Stimulated activated naive B cell treated with anti-CD40 and anti-IgM and Interleukin-4, amounts not matched to agents 10 μg/mL and 1 μg/mL and 100 μg/mL, for 72 hours (primary cell): ENCODE data around the gene SCFD2.

Experiments
- ATAC-seq, 2 donors: fragments of 150-1000 bp; cut with Tn5 transposase; replicated peaks; 2 replicates each; pipeline ENCODE4 v1.10.0; 2021; ENCODE audit warnings: moderate library complexity in 1 of 2
- DNase-seq: peaks from one replicate; pipeline ENCODE4 v3.0.0; 2021
- H3K27ac Mint-ChIP-seq: one replicate; pipeline ENCODE4 v1.8.0; 2022; ENCODE audit warnings: mild to moderate bottlenecking, mixed read lengths
- H3K27me3 Mint-ChIP-seq, 2 donors: one replicate each; pipeline ENCODE4 v1.8.0; 2022; ENCODE audit warnings: mixed read lengths in 2 of 2
- H3K36me3 Mint-ChIP-seq, 2 donors: one replicate each; pipeline ENCODE4 v1.8.0; 2022; ENCODE audit warnings: mixed read lengths in 2 of 2, mild to moderate bottlenecking in 1 of 2
- H3K4me1 Mint-ChIP-seq, 2 donors: one replicate each; pipeline ENCODE4 v1.8.0; 2022; ENCODE audit warnings: mixed read lengths in 2 of 2, mild to moderate bottlenecking in 1 of 2
- H3K4me3 Mint-ChIP-seq, 2 donors: one replicate each; pipeline ENCODE4 v1.8.0; 2022; ENCODE audit warnings: mild to moderate bottlenecking in 2 of 2, mixed read lengths in 2 of 2, moderate library complexity in 1 of 2
- H3K9me3 Mint-ChIP-seq, 2 donors: one replicate each; pipeline ENCODE4 v1.8.0; 2022; ENCODE audit warnings: mixed read lengths in 2 of 2, mild to moderate bottlenecking in 1 of 2

Gene SCFD2

GRCh38 chr4:52911684-52912294 lies 454.1 kb downstream of the SCFD2 start:
- Mint-ChIP-seq H3K9me3 (no peaks in the 10 kb centered on the region), H3K4me3 (no peak overlapping the region), H3K36me3 (peaks cover 22 to 28% of the 10 kb centered on the region in 2 donors), H3K27me3 (no peaks in the 10 kb centered on the region), H3K27ac (no peak overlapping the region), H3K4me1 (peaks cover 3 to 4% of the 10 kb centered on the region in 2 donors)
- peak; percentile 36 for DNase-seq
- ATAC-seq, result peak in 1 of 2 donors; percentile 59

- H3K27ac Mint-ChIP-seq, result no peak overlapping the region
- no peaks in the 10 kb centered on the region for H3K9me3 Mint-ChIP-seq
- peaks cover 3 to 4% of the 10 kb centered on the region in 2 donors for H3K4me1 Mint-ChIP-seq
- H3K4me3 Mint-ChIP-seq, result no peak overlapping the region
- DNase-seq (no peak), ATAC-seq (no peak)
- H3K36me3 Mint-ChIP-seq, result peaks cover 36 to 44% of the 10 kb centered on the region in 2 donors
- no peaks in the 10 kb centered on the region for H3K27me3 Mint-ChIP-seq
These were observed 455.7 kb downstream of the SCFD2 start for GRCh38 chr4:52910115-52910514.

GRCh38 chr4:52907510-52907909 lies 458.4 kb downstream of the SCFD2 start:
- Mint-ChIP-seq H3K4me3 (no peak overlapping the region), H3K36me3 (peaks cover 50 to 61% of the 10 kb centered on the region in 2 donors), H3K27ac (no peak overlapping the region), H3K9me3 (no peaks in the 10 kb centered on the region), H3K27me3 (no peaks in the 10 kb centered on the region), H3K4me1 (peaks cover 0 to 4% of the 10 kb centered on the region in 2 donors)
- ATAC-seq (no peak), DNase-seq (no peak)

GRCh38 chr4:52904421-52904820 lies 461.4 kb downstream of the SCFD2 start:
- no peak overlapping the region for H3K27ac Mint-ChIP-seq
- peaks cover 0 to 3% of the 10 kb centered on the region in 2 donors for H3K9me3 Mint-ChIP-seq
- no peaks in the 10 kb centered on the region for H3K4me1 Mint-ChIP-seq
- no peaks in the 10 kb centered on the region for H3K27me3 Mint-ChIP-seq
- ATAC-seq (no peak), DNase-seq (no peak)
- H3K36me3 Mint-ChIP-seq, result peaks cover 69 to 81% of the 10 kb centered on the region in 2 donors
- H3K4me3 Mint-ChIP-seq, result no peak overlapping the region

GRCh38 chr4:52903273-52903672 lies 462.6 kb downstream of the SCFD2 start:
- Mint-ChIP-seq H3K4me1 (no peaks in the 10 kb centered on the region), H3K36me3 (peaks cover 67 to 83% of the 10 kb centered on the region in 2 donors), H3K27me3 (no peaks in the 10 kb centered on the region), H3K27ac (no peak overlapping the region), H3K4me3 (no peak overlapping the region), H3K9me3 (peaks cover 3 to 9% of the 10 kb centered on the region in 2 donors)
- DNase-seq (no peak), ATAC-seq (no peak)

- Mint-ChIP-seq H3K4me1 (no peaks in the 10 kb centered on the region), H3K27ac (no peak overlapping the region), H3K27me3 (no peaks in the 10 kb centered on the region), H3K4me3 (no peak overlapping the region), H3K9me3 (peaks cover 7 to 9% of the 10 kb centered on the region in 2 donors), H3K36me3 (peaks cover 19 to 33% of the 10 kb centered on the region in 2 donors)
- ATAC-seq (no peak), DNase-seq (no peak)
These were observed 471.4 kb downstream of the SCFD2 start for GRCh38 chr4:52894443-52894842.

GRCh38 chr4:52892880-52893279 lies 473.0 kb downstream of the SCFD2 start:
- Mint-ChIP-seq H3K27me3 (no peaks in the 10 kb centered on the region), H3K27ac (no peak overlapping the region), H3K9me3 (peaks cover 6 to 8% of the 10 kb centered on the region in 2 donors), H3K36me3 (peaks cover 25 to 32% of the 10 kb centered on the region in 2 donors), H3K4me1 (no peaks in the 10 kb centered on the region), H3K4me3 (no peak overlapping the region)
- ATAC-seq, result no peak
- no peak for DNase-seq

- DNase-seq, result no peak
- Mint-ChIP-seq H3K27ac (no peak overlapping the region), H3K36me3 (peaks cover 28 to 37% of the 10 kb centered on the region in 2 donors), H3K9me3 (peaks cover 9 to 10% of the 10 kb centered on the region in 2 donors), H3K4me3 (no peak overlapping the region), H3K27me3 (no peaks in the 10 kb centered on the region), H3K4me1 (no peaks in the 10 kb centered on the region)
- ATAC-seq, result no peak
These were observed 474.1 kb downstream of the SCFD2 start for GRCh38 chr4:52891743-52892142.

DNA sequence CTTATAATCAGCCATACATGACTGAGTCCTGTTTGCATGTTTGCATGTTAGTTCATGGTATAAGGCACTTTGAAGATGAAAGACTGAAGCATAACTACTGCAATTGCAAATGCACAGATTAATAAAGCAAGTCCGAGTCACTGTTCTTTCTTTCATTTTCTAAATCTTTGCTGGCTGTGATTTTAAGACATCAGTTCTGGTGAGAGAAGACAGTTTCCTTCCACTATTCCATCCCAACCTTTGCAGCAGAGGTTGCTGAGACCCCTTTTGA lies 475.4 kb downstream of the SCFD2 start:
- no peaks in the 10 kb centered on the region for H3K4me1 Mint-ChIP-seq
- ATAC-seq, result no peak
- peaks cover 36 to 49% of the 10 kb centered on the region in 2 donors for H3K36me3 Mint-ChIP-seq
- peaks cover 9 to 10% of the 10 kb centered on the region in 2 donors for H3K9me3 Mint-ChIP-seq
- no peak for DNase-seq
- no peak overlapping the region for H3K4me3 Mint-ChIP-seq
- no peaks in the 10 kb centered on the region for H3K27me3 Mint-ChIP-seq
- no peak overlapping the region for H3K27ac Mint-ChIP-seq

GRCh38 chr4:52889778-52890520 lies 475.9 kb downstream of the SCFD2 start:
- Mint-ChIP-seq H3K4me1 (no peaks in the 10 kb centered on the region), H3K9me3 (peaks cover 9 to 10% of the 10 kb centered on the region in 2 donors), H3K27me3 (no peaks in the 10 kb centered on the region), H3K36me3 (peaks cover 41 to 54% of the 10 kb centered on the region in 2 donors), H3K4me3 (no peak overlapping the region), H3K27ac (no peak overlapping the region)
- no peak for ATAC-seq
- DNase-seq, result no peak

- Mint-ChIP-seq H3K4me3 (no peak overlapping the region), H3K27me3 (no peaks in the 10 kb centered on the region), H3K4me1 (no peaks in the 10 kb centered on the region), H3K9me3 (peaks cover 9 to 10% of the 10 kb centered on the region in 2 donors), H3K27ac (no peak overlapping the region), H3K36me3 (peaks cover 43 to 59% of the 10 kb centered on the region in 2 donors)
- DNase-seq (no peak), ATAC-seq (no peak)
These were observed 476.5 kb downstream of the SCFD2 start for GRCh38 chr4:52889354-52889753.

DNA sequence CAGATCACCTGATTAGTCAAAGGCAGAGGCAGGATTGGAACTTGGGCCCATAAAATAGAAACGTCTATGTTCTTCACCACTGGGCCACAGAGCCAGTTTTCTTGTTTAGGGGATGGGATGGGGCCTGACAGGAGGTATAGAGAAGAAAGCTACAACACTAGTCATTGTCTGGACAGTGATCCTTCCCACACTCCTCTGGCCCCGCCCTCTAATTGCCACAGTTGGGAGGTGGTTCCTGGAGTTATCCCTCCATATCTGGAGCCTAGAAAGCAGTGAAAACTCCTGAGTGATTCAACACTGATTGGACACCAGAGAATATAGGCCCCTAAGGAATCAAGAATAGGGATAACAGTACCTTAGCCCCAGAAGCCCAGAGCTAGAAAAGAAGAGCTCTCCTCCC lies 480.9 kb downstream of the SCFD2 start:
- DNase-seq, result no peak
- no peak for ATAC-seq
- Mint-ChIP-seq H3K9me3 (peaks cover 9 to 10% of the 10 kb centered on the region in 2 donors), H3K27ac (no peak overlapping the region), H3K4me3 (no peak overlapping the region), H3K4me1 (no peaks in the 10 kb centered on the region), H3K27me3 (no peaks in the 10 kb centered on the region), H3K36me3 (peaks cover 63 to 72% of the 10 kb centered on the region in 2 donors)

GRCh38 chr4:52883707-52884669 lies 481.9 kb downstream of the SCFD2 start:
- H3K27ac Mint-ChIP-seq, result no peak overlapping the region
- H3K9me3 Mint-ChIP-seq, result peaks cover 9 to 10% of the 10 kb centered on the region in 2 donors
- DNase-seq (no peak), ATAC-seq (no peak)
- no peaks in the 10 kb centered on the region for H3K27me3 Mint-ChIP-seq
- peaks cover 57 to 65% of the 10 kb centered on the region in 2 donors for H3K36me3 Mint-ChIP-seq
- no peak overlapping the region for H3K4me3 Mint-ChIP-seq
- H3K4me1 Mint-ChIP-seq, result no peaks in the 10 kb centered on the region

DNA sequence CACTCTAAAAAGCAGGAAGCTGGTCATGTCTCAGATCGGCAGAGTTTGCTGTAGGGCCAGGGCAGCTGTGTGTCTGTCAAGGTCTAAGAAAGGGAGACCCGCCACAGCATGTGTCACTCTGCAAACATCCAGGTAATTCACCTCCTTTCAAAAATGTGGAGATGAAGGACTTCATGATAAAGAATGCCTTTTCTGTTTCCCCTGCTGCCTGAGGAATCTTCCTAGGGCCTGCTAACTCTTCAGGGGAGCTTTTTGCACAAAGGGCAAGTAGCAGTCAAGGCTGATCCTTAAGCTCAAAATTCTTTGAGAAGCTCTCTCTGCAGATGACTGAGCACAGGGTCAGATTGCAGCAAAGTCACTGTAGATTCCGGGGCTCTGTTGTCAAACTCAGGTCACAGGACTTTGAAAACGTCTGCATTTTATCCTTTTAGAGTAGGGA lies 482.7 kb downstream of the SCFD2 start:
- Mint-ChIP-seq H3K27ac (no peak overlapping the region), H3K9me3 (peaks cover 4 to 5% of the 10 kb centered on the region in 2 donors), H3K4me3 (no peak overlapping the region), H3K27me3 (no peaks in the 10 kb centered on the region), H3K4me1 (no peaks in the 10 kb centered on the region), H3K36me3 (peaks cover 55 to 63% of the 10 kb centered on the region in 2 donors)
- ATAC-seq, result no peak
- no peak for DNase-seq
